K562 (cell line): ENCODE measurements around the gene CDKN1B. TPM values are rescaled to one million over a fixed set of nuclear protein-coding genes. Genes with fewer than 3 reads are reported as not detected.

Source experiments
- PTBP1 ChIP-seq: fragments of 200-400 bp; formaldehyde crosslinking; IDR thresholded peaks from 2 replicates; pipeline ENCODE4 v1.6.1; 2017; ENCODE audit warnings: low read depth, low read length
- polyA plus RNA-seq, 8 experiments: library from polyadenylated mRNA; depleted of rRNA in 4 of 8; stranded (reverse) in 5 of 8; unstranded in 3 of 8; fragments of >200 nt; fragmentation: Nextera tagmentation in 2 of 8; fragmentation: Illumina TruSeq in 1 of 8; extraction: Ambion mirVana in 2 of 8; extraction: Trizol in 1 of 8; gene quantifications; 2 replicates each; pipeline versions ENCODE4 v1.2.1 to v1.2.3, GENCODE V29; 2011 to 2014; ENCODE audit warnings: inconsistent platforms in 1 of 8, missing spikeins in 1 of 8
- total RNA-seq, 7 experiments: library from RNA; depleted of rRNA in 6 of 7; stranded (reverse); fragments of >200 nt in 6 of 7; fragmentation: Illumina TruSeq in 2 of 7; extraction: Trizol in 2 of 7; gene quantifications; 2 replicates each; pipeline versions ENCODE4 v1.2.1 to v1.2.3, GENCODE V29; 2011 to 2021; ENCODE audit warnings: low replicate concordance in 1 of 7
- TF ChIP-seq, protein P1 (sequence below), 2 experiments: fragments of 450-650 bp in 1 of 2; sonication (generic) in 1 of 2; formaldehyde crosslinking in 1 of 2; IDR thresholded peaks; 2 replicates each; pipeline versions ENCODE4 v1.7.1 to v1.9.0; 2016 to 2022; ENCODE audit warnings: inconsistent platforms in 1 of 2, mild to moderate bottlenecking in 1 of 2, missing genetic modification reagents in 1 of 2

Gene CDKN1B
- total and polyA plus RNA-seq, 9 of the 15 experiments (the other 6 are each of a cell fraction or from before 2014, with no cell fraction given) = 2.6 to 35.2 (median 15.5) TPM

GRCh38 chr12:12720052-12720451, 2.9 kb downstream of the CDKN1B start (continued):
- TF ChIP-seq, protein P1, sequence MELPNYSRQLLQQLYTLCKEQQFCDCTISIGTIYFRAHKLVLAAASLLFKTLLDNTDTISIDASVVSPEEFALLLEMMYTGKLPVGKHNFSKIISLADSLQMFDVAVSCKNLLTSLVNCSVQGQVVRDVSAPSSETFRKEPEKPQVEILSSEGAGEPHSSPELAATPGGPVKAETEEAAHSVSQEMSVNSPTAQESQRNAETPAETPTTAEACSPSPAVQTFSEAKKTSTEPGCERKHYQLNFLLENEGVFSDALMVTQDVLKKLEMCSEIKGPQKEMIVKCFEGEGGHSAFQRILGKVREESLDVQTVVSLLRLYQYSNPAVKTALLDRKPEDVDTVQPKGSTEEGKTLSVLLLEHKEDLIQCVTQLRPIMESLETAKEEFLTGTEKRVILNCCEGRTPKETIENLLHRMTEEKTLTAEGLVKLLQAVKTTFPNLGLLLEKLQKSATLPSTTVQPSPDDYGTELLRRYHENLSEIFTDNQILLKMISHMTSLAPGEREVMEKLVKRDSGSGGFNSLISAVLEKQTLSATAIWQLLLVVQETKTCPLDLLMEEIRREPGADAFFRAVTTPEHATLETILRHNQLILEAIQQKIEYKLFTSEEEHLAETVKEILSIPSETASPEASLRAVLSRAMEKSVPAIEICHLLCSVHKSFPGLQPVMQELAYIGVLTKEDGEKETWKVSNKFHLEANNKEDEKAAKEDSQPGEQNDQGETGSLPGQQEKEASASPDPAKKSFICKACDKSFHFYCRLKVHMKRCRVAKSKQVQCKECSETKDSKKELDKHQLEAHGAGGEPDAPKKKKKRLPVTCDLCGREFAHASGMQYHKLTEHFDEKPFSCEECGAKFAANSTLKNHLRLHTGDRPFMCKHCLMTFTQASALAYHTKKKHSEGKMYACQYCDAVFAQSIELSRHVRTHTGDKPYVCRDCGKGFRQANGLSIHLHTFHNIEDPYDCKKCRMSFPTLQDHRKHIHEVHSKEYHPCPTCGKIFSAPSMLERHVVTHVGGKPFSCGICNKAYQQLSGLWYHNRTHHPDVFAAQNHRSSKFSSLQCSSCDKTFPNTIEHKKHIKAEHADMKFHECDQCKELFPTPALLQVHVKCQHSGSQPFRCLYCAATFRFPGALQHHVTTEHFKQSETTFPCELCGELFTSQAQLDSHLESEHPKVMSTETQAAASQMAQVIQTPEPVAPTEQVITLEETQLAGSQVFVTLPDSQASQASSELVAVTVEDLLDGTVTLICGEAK (IDR thresholded peaks at IDR 0.05) = no peak
- TF ChIP-seq, protein P1 (CRISPR knock-in tag; IDR thresholded peaks at IDR 0.05) = no peak
- no peak for TF ChIP-seq PTBP1
